Suppressor macrophage (primary cell): ENCODE data around the gene FAM3D.

Experiments used
- DNase-seq, 4 experiments: peaks; one replicate each; pipeline ENCODE4 v3.0.0-alpha.2; 2020 to 2022

The FAM3D gene

DNA sequence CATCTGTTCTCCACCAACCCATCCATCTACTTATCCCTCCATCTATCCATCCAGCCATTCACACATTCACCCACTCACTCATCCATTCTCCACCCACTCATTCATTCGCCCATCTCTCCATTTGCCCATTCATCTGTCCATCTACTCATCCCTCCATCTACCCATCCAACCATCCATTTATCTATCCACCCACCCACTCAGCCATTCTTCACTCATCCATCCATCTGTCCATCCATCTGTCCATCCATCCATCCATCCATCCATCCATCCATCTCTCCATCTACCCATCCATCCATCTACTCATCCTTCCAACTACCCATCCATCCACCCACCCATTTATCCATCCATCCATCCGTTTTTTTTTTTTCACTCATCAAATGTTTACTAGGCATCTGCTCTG, 13.9 kb downstream of the FAM3D start:
- no peak for DNase-seq

GRCh38 chr3:58651276-58651675, 15.3 kb downstream of the FAM3D start:
- no peak for DNase-seq

DNA sequence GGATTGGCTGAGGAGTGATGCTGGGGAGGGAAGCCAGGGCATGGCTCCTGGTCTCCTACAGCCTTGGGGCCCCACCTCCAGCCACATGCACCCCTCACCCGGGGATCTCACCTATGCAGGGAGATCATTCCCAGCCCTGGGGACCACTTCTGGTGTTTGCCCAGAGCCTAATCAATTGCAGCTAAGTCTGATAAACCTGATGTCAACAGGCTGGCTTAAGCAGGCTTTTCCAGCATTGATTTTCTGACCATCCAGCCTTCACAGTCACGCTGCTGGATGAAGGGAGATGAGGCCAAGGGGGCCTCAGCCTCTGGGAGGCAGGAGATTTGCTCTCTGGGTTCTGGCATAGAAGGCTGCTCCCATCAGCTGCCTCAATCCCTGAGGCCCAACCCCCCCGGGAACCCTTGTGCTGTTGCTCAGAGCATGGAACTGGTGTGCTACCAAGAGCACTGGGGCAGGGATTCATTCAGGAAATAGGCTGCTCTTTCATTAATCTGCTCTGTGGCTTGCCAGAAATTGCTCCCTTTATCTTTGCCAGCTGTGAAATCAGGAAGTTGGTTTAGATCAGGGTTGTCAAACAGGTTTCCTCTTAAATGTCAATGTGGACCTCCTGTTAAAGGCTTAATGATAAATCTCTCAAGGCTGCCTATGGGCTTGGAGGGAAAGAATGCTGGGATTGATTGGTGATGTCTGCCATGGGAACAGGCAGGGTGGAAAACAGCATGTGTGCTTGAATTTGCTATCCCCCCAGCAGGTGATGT, 19.0 kb downstream of the FAM3D start:
- peak in 1 of 4 experiments; percentile 9 for DNase-seq

DNA sequence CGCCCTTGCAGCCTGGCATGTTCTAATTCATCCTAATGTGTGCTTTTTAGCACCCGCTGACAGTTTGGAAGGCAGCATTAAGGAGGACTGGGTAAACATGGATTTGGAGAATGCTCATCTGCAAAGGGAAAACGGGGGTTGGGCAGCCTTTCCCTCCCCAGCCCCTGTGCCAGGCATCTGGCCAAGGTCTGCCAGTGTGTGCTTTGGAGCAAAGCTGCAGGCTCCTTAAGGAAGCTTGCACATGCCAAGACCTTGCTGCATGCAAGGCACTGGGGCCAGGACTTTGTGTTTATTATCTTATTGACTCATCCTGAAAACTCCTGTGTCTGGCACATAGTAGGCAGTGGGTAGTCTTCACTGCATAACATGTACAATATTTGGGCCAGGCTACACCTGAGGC, 20.1 kb downstream of the FAM3D start:
- DNase-seq, result no peak

- DNase-seq, result no peak
Measured at GRCh38 chr3:58645726-58646125, 20.8 kb downstream of the FAM3D start.

- no peak for DNase-seq
Measured at GRCh38 chr3:58642846-58643245, 23.7 kb downstream of the FAM3D start.

GRCh38 chr3:58640700-58641372, 25.7 kb downstream of the FAM3D start:
- DNase-seq, result peak; percentile 71 to 84 (median 80)

DNA sequence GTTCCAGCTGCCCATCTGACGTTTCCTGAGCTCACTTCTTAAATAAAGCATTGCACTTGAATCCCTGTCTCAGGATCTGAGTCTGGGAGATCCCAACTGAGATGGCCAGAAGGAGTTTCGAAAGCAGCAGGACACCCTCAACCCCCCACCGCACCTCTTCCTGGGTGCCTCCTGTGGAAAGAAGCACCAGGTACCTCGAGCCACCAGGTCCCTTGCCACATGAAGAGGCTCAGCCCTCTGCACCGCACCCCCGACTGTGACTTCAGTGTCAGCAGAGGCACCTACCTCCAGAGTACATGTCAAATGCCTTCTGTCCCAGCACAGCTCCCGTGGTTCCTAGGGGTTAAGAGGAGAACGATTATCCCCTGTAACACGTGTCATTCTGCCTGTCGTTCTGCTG, 26.7 kb downstream of the FAM3D start:
- no peak for DNase-seq

- DNase-seq, result no peak
Measured at GRCh38 chr3:58639001-58639400, 27.6 kb downstream of the FAM3D start.

GRCh38 chr3:58638591-58638990, 28.0 kb downstream of the FAM3D start:
- DNase-seq, result no peak

DNA sequence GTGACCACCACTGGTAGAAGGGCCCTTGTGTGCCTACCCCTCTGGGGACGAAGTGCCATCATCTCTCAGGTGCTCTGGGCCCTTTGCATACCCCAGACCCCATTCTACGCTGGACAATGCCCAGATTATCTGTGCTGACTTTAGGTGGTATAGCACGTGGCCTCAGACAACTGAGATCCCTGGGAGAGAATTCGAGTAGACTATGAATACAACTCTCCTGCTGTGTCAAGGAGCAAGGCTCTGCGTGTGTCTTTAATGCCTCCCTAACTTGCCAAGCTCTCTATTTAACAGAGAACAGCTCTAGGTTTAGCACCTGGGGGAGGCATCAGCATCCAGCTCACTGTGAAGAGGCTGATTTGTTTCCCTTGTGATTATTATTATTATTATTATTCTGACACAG, 29.1 kb downstream of the FAM3D start:
- DNase-seq, result no peak

DNA sequence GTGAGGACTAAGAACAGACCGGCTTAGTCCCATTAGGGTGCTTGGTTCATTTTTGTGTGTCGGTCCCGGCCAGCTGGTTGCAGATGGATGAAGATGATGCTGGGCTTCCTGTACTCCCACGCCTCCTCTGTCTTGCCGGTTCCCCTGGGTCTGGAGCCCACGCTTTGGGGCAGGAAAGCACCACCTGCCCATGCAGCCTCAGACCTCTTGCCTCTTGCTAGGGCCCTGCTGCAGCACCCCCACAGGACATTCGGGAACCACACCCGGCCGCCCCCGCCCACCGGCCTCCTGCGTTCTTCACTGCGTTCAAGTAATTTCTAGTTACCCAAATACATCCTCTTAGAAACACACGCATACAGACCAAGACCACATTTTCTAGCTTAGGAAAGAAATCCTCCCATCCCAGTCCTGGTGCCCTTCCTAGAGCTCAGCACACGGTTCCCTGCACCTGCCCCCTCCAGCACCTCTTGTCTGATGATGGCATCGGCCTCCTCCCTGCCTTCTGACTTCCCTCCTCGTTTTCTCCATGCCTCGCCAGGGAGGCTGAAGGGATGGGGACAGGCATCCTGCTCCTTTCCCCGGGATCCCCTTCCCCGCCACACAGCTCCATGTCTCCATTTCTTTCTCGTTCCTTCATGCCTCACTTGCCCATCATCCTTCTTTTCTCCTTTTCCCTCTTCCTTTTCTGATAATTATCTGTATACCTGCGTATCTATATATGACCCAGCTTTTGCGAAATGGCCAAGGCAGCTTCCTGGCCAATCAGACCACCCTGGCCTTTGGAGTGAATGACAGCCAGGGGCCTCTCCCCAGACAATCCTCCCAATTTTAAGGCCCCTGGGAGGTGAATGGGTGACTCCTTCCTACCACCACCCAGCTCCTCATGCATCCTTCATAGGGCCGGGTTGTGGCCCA, 30.9 kb downstream of the FAM3D start:
- DNase-seq, result no peak

- no peak for DNase-seq
Measured at GRCh38 chr3:58633157-58633865, 33.3 kb downstream of the FAM3D start.

- no peak for DNase-seq
Measured at GRCh38 chr3:58631742-58632141, 34.8 kb downstream of the FAM3D start.

DNA sequence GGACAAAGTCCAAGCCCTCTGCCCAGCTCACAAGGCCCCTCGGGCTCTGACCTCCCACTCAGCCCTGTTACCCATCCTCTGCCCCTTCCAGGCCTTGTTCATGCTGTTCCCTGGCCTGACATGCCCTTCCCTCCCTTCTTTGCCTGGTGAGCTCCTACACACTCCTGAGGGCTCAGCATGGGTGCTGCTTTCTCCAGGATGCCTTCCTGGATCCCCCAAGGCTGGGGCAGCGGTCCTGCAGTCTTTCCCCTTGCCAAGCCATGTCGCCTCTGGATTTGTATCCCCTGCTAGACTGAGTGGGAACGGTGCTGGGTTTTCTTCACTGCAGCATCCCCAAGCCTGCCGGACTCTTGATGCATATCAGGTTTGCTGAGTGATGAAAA, 35.9 kb downstream of the FAM3D start:
- no peak for DNase-seq

DNA sequence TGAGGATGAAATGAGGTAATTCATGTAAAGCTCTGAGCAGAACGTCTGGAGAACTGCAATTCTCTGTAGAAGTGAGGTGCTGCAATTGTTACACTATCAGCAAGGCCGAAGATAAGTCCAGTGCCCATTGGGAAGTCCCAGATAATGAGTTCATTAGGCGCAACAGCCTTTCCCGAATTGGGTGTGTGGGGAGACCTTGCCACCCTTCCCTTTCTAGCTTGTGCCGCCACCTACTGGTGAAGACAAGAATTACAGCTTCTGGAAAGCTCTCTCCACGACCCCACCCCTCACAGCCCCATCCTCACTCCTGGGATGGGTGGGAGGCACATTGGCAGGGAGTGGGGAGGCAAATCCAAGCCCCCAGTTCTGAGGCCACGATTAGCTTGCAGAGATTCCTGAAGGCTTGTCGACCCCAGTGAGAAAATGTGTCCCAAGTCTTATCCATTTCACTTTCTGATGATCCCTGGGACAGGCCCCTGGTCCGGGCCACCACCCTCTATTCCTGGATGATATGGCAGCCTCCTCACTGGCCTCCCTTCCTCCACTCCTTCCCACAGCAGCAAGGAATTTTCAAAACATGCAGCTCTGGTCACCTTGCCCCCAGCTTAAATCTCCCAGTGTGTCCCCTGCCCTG, 36.4 kb downstream of the FAM3D start:
- peak; percentile 68 to 83 (median 79) for DNase-seq

DNA sequence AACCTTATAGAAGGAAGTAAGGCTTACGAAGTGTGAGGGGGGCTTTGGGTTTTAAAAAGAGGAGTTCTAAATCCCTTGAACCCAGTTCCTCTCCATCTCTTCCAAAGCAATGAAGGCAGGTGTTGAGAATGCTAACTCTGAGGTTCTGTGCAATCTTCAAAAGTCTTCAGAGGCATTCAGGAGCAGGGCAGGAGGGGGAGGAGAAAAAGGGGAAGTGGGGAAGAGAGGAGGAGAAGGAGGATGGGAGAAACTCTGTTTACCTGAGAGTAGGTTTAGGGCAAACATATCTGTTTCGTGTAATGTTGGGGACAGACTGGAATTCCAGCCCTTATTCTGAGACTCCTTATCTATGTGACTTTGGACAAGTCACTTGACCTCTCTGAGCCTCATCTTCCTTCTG, 36.9 kb downstream of the FAM3D start:
- DNase-seq, result no peak

- no peak for DNase-seq
Measured at GRCh38 chr3:58628823-58629562, 37.6 kb downstream of the FAM3D start.

DNA sequence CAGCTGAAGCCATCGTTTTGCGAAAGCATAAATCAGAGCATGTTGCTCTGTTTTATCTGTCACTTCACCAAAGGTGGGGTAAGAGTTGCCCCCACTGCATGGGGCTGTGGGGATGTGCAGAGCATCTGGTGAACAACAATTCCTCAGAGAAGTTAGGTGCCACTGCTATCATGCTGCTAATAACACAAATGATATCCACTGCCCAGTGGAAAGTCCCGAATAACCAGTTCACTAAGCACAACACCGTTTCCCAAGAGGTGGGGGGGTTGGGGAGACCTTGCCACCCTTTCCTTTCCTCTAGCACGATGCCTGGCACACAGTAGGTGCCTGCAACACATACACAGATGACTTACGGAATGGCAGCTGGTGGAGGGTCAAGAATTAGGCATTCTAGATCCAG, 38.6 kb downstream of the FAM3D start:
- no peak for DNase-seq

GRCh38 chr3:58627570-58627885, 39.0 kb downstream of the FAM3D start:
- DNase-seq, result no peak

- DNase-seq, result no peak
Measured at GRCh38 chr3:58626841-58627569, 39.6 kb downstream of the FAM3D start.
